Effector CD4-positive, alpha-beta T cell (primary cell): ENCODE data around the gene CCR8.
A peak's percentile ranks its signal among the peaks of the same experiment; 100 is the strongest.
"Not testable (repeated sequence)": the region's sequence is repeated elsewhere in the genome, so short reads cannot be mapped to it uniquely, and the experiment has no call there.

Source experiments
- DNase-seq: peaks from one replicate; pipeline ENCODE4 v3.0.0-alpha.2; 2020

The CCR8 gene

GRCh38 chr3:39350714-39351113, 21.2 kb downstream of the CCR8 start:
- no peak for DNase-seq

- not testable (repeated sequence) for DNase-seq
Observed at GRCh38 chr3:39351134-39351533, 21.6 kb downstream of the CCR8 start.

- not testable (repeated sequence) for DNase-seq
Observed at GRCh38 chr3:39353168-39353927, 23.8 kb downstream of the CCR8 start.

- DNase-seq = no peak
Observed at GRCh38 chr3:39358333-39358732, 28.8 kb downstream of the CCR8 start.

GRCh38 chr3:39361252-39361927, 31.9 kb downstream of the CCR8 start:
- peak; percentile 22 for DNase-seq

GRCh38 chr3:39362192-39362591, 32.7 kb downstream of the CCR8 start:
- no peak for DNase-seq

- DNase-seq = no peak
Observed at GRCh38 chr3:39362812-39363211, 33.3 kb downstream of the CCR8 start.

- not testable (repeated sequence) for DNase-seq
Observed at GRCh38 chr3:39370450-39370849, 40.9 kb downstream of the CCR8 start.

GRCh38 chr3:39372833-39373232, 43.3 kb downstream of the CCR8 start:
- DNase-seq = no peak

GRCh38 chr3:39376959-39377634, 47.6 kb downstream of the CCR8 start:
- no peak for DNase-seq

- peak; percentile 50 for DNase-seq
Observed at GRCh38 chr3:39378088-39378487, 48.6 kb downstream of the CCR8 start.

GRCh38 chr3:39378957-39379777, 49.7 kb downstream of the CCR8 start:
- DNase-seq = no peak

- DNase-seq = no peak
Observed at GRCh38 chr3:39379778-39380155, 50.3 kb downstream of the CCR8 start.

GRCh38 chr3:39381432-39381831, 51.9 kb downstream of the CCR8 start:
- DNase-seq = no peak
